SK-N-MC (cell line): ENCODE results near the gene NRAS.

Experiments
- EZH2 ChIP-seq: fragments of 200-600 bp; sonication (generic); IDR thresholded peaks from one replicate; pipeline ENCODE4 v1.6.1; 2017; ENCODE audit warnings: antibody characterized with exemption
- FOXP2 ChIP-seq: optimal IDR thresholded peaks from 2 replicates; pipeline ENCODE3; 2011; ENCODE audit warnings: mild to moderate bottlenecking, moderate library complexity; ENCODE audit not compliant: insufficient read depth; ENCODE audit errors: extremely low read length, control extremely low read depth
- POLR2AphosphoS5 ChIP-seq: IDR thresholded peaks from 2 replicates; pipeline ENCODE4 v1.6.1; 2012; ENCODE audit warnings: mild to moderate bottlenecking, low read depth, low read length, borderline replicate concordance

GRCh38 chr1:114723915-114724314 is 7.3 kb upstream of the NRAS start:
- TF ChIP-seq EZH2 (no peak), POLR2AphosphoS5 (no peak), FOXP2 (no peak)
